NCI-H2196 (cell line): Measurements from ENCODE around the gene GRHL3.
A peak's percentile ranks its signal among the peaks of the same experiment; 100 is the strongest.

ENCODE experiments used
- DNase-seq: peaks from one replicate; lab custom pipeline; 2025; ENCODE audit not compliant: unreplicated experiment; lab: John Stamatoyannopoulos, UW

GRHL3 gene

GRCh38 chr1:24292887-24293286, 26.3 kb upstream of the GRHL3 start:
- no peak for DNase-seq

DNA sequence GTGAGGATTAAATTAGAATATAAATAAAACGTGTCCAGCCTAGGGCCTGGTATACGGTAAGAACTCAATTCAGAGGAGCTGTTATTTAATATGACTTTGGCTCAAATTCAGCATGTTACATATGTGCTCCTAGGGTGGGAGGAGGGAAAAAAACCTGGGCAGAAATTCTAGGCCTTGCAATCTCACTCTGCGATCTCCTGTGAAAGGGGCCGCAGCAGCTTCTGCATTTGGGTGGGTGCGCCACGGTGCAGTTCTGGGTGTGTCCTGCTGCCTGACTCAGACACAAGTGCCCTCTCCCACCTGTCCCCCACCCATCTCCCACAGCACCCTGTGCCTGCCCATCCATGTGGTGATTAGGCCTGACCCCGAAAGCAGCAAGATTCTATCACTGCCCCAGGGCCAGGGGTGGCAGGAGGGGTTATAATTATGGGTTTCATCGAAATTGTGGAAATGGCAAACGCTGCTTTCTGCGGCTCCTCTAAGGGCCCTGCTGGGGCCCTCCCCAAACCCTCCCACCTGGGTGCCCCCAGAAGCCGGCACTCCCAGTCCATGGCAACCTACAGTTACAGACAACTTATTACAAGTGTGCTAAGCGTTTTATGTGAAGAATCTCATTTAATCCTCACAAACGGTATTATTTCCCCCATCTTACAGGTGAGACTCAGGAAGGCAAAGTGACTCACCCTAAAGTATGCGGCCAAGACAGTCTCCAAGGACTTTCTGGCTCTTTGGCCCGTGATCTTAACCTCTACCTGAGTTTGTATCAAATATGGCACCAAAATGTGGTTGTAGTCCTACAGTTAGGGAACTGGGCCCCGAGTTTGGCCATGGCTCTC, 25.5 kb upstream of the GRHL3 start:
- no peak for DNase-seq

GRCh38 chr1:24294228-24294672, 24.9 kb upstream of the GRHL3 start:
- no peak for DNase-seq

- DNase-seq, result no peak
These were observed 24.3 kb upstream of the GRHL3 start for GRCh38 chr1:24294716-24295371.

GRCh38 chr1:24295535-24295934, 23.6 kb upstream of the GRHL3 start:
- no peak for DNase-seq

- no peak for DNase-seq
These were observed 21.8 kb upstream of the GRHL3 start for GRCh38 chr1:24297187-24297851.

DNA sequence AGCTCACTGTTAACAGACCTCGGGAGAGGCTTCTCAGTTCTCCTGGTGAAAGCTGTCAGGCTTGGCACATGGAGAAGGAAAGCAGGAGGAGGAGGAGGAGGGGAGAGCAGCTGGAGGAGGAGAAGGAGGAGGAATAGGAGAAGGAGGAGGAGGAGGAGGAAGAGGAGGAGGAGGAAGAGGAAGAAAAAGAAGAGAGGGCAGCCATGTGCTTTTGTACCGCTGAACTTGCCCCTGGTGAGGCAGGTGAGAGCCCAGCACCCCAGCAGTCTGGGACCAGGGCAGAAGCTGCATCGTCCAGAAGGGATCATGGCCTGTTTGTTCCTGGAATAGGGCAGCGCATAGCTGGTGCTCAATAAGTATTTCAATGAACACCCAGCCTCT, 21.3 kb upstream of the GRHL3 start:
- no peak for DNase-seq

- DNase-seq, result no peak
These were observed 20.6 kb upstream of the GRHL3 start for GRCh38 chr1:24298606-24299005.

DNA sequence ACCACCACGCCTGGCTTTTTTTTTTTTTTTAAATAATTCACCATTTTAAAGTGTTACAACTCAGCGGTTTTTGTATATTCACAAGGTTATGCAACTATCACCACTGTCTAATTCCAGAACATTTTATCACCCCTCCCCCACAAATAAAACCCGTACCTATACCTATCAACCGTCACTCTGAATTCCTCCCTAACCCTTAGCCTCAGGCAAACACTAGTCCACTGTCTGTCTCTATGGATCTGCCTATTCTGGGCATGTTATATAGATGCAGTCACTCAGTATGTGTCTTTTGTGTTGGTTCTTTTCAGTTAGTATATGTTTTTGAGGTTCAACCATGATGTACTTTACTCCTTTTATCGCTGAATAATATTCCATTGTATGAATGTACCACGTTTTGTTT, 19.3 kb upstream of the GRHL3 start:
- no peak for DNase-seq

DNA sequence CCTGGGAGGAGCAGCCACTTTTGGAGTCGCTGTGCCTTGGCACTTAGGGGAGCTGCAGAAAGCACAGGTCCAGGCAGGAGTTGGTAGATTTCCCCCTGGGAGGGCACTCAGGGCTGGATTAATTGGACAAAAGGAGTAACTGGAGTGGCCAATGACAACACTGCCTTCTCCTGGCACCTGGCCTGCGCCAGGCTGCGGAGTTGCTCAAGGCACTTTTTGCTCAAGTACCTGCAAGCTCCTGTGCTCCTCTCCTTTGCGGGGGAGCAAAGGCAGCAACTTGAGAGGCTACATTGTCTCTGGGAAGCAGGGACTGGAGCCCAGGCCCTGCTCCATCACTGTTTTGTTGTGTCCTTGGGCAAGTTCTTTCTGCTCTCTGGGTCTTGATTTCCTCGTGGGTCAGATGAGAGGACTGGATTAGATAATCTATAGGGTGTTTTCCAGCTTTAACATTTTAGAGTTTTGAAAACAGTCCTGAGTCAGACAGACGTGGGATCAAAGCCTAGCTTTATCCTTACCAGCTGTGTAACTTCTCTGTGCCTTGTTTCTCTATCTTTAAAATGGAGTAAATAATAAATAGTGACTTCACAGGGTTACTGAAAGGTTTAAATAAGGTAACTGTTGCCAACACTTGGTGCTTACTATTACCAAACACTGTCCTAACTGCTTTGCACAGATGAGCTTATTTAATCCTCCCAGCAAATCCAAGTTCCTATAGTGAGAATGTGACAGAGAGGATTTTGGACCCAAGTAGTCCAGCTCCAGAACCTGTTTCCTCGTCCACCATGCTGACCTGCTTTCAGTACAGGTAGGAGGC, 18.0 kb upstream of the GRHL3 start:
- peak; percentile 23 for DNase-seq

- no peak for DNase-seq
These were observed 17.4 kb upstream of the GRHL3 start for GRCh38 chr1:24301785-24302175.

DNA sequence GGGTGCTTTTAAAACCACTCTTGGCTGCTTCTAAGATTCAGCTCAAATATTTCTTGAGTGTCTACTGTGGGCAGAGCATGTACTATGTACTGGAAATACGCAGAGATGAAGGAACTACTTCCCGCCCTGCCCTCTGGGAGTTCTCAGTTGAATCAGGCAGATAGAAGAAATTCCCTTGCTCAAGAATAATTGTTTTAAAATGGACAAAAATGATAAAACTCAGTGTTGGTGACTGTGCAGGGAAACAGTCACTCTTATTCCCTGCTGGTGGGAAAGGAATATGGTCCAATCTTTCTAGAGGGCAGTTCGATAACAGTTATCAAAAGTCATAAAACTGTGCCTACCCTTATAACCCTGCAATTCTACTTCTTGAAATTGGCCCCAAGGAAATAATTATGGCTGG, 16.9 kb upstream of the GRHL3 start:
- DNase-seq, result no peak

- DNase-seq, result no peak
These were observed 15.6 kb upstream of the GRHL3 start for GRCh38 chr1:24303600-24303999.

DNA sequence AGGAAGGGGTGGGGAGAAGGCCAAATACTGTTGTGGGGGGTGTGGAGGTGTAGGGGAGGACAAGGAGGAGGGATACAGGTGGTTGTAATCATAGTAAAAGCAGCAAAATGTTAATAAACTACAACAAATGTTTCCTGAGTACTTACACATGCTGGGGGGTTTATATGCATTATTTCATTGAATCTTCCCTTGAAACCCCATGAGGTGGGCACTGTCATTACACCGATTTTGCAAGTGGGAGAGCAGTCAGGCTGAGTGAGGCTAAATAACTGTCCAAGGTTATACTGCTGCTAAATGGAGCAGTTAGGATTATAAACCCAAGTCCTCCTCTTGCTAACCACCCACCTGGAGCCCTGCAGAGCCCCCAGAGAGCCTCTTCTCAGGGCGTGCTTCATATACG, 14.4 kb upstream of the GRHL3 start:
- no peak for DNase-seq

DNA sequence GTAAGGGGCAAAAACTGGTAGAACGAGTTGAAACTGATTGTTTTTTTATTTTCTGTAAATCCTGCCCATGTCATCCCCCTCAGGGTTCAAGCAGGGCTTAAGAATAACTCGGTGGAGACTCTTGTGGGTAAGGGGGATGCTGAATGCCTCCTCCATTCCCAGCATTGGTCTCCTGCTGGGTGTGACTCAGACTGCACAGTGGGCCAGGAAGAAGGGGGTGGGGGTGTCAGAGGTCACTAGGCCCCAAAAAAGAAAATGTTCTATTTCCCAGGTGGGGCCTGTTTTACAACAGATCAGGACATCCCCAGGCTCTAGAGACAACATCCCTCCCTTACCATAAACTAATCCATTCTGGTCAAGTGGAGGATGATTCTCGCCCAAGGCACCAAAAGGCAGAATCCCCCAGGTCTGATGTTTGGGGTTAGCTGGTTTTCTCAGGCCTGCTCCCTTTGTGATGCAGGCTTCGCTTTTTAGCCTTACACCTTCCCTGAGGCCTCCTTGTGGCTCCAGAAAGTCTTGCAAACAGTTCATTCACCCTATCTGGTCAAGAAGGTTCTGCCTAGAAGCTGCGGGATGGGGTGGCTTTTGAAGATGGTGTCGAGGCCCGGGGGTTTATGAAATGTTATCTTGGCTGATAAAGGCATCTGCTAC, 10.7 kb upstream of the GRHL3 start:
- no peak for DNase-seq

DNA sequence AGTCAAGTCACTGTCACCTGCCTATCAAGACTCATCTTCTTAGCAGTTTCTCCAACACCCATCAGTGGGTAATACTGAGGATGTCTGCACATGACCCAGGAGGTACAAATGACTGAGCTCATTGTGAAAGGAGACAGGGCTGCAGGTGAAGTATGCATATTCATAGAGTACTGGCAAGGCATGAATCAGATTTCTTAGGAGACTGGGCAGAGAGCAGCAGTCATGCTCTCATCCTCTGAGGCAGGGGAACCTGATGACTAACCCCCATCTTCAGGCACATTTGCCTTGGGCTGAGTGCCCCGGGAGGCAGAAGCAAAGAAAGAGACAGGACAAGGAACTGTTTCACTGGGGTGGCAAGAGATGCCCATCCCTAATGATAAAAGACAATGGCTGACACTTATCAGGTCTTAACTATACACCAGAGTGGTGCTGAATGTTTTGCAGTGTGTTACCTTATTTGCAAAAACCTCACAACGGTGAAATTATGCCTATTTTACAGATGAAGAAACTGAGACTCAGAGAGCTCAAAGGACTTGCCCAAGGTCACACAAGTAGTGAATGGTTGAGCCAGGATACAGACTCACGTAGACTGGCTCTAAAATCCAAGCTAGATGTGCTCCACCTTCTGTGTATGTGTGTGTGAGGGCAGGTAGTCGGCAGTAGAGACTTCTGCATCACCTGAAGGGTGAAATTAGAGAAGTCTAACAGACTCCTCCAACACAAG, 9.2 kb upstream of the GRHL3 start:
- no peak for DNase-seq

GRCh38 chr1:24311234-24311633, 7.9 kb upstream of the GRHL3 start:
- no peak for DNase-seq

DNA sequence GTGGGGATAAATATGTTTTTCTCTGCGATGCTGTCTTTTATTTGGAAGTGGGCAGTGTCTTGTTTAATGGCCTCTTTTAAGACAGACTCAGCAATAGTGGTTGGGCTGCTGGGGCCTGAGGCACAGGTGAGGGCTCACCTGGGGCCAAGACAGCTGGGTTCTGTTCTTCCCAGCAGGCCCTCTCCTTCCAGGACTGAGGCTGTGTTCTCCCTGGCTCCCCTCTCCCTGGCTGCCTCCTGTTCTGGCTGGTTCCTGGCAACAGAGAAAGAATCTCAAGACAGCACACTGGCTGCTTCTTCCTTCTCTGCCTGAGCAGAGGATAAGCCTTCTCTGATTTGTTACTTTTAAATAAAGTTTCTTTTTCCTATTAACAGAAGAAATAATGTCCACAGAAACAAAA, 7.4 kb upstream of the GRHL3 start:
- no peak for DNase-seq

GRCh38 chr1:24315391-24315790, 3.8 kb upstream of the GRHL3 start:
- DNase-seq, result no peak

DNA sequence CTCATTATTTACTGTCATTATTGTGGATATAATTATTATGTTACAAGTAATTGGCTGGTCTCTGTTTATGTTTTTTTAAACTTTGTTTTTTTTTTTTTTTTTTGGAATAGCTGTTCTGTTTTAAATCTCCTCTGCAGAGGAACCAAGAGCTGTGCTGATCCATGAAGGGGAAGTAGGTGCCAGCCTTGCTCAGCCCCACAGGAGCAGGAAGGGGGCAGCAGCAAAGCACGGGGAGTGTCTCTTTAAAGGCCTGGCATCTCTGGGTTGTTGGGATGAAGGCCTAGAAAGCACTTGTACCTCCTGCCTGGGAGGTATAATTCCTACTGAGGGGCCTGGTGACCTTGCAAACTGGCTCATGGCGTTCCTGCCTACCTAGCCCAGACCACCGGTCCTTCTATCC, 2.5 kb upstream of the GRHL3 start:
- DNase-seq, result no peak
